HCT116 (cell line): Measurements from ENCODE around the gene ADIG. TPM values are rescaled to one million over a fixed set of nuclear protein-coding genes. Genes with fewer than 3 reads are reported as not detected.

Experiments used
- ATAC-seq: fragments of 200-7000 bp; cut with Tn5 transposase; 2 replicates; pipeline ENCODE4 v1.9.1; 2020; ENCODE audit warnings: mild to moderate bottlenecking, moderate library complexity
- BruUV-seq: library from RNA; stranded (reverse); fragments of 400-500 nt; replicated peaks from 2 replicates; lab custom pipeline; 2021; lab: Mats Ljungman, UMichigan
- CTCF ChIA-PET: fragments of 300-600 bp; sonication (Branson Sonifier 250); formaldehyde crosslinking; loops from one replicate; lab custom pipeline; 2021; ENCODE audit warnings: antibody characterized with exemption; lab: Charles Lee
- POLR2A ChIA-PET: fragments of 300-600, 350-600 bp; sonication (Branson Sonifier 250); formaldehyde crosslinking; loops from one replicate; lab custom pipeline; 2021; ENCODE audit warnings: antibody characterized with exemption; lab: Charles Lee
- RAD21 ChIA-PET, 2 experiments: fragments of 300-600 bp; sonication (Branson Sonifier 250); formaldehyde crosslinking; loops; one replicate each; lab custom pipeline; 2023; ENCODE audit warnings: low total read pairs in 2 of 2; ENCODE audit not compliant: uncharacterized antibody in 2 of 2, unreplicated experiment in 2 of 2, low non-redundant PET in 1 of 2; lab: Charles Lee
- DNase-seq: peaks from one replicate; pipeline ENCODE4 v3.0.0-alpha.2; 2010; ENCODE audit warnings: low read depth, low spot score
- H2AFZ ChIP-seq: fragments of 200-600 bp; shearing (Covaris generic), sonication (generic); 2 replicates; pipeline ENCODE4 v1.6.1; 2017; ENCODE audit warnings: low read depth, mixed run types, mixed read lengths, antibody characterized with exemption, low read length; ENCODE audit not compliant: poor library complexity, severe bottlenecking
- H3K27ac ChIP-seq: 2 replicates; pipeline ENCODE4 v1.5.1; 2012; ENCODE audit warnings: low read depth, low read length
- H3K27me3 ChIP-seq: fragments of 200-600 bp; sonication (generic); 2 replicates; pipeline ENCODE4 v1.6.1; 2016; ENCODE audit warnings: mixed run types, low read length, mixed read lengths; ENCODE audit not compliant: insufficient read depth
- H3K36me3 ChIP-seq, 2 experiments: fragments of 200-500 bp in 1 of 2; fragments of 200-600 bp in 1 of 2; sonication (Bioruptor generic) in 1 of 2; sonication (generic) in 1 of 2; 2 replicates each; pipeline versions ENCODE4 v1.5.1 to v1.6.1; 2014 to 2016; ENCODE audit warnings: low read length in 2 of 2, inconsistent platforms in 1 of 2, mixed read lengths in 1 of 2, mixed run types in 1 of 2; ENCODE audit not compliant: insufficient read depth in 2 of 2, control insufficient read depth in 1 of 2
- H3K4me1 ChIP-seq, 2 experiments: fragments of 200-600 bp in 1 of 2; sonication (generic) in 1 of 2; 2 replicates each; pipeline versions ENCODE4 v1.5.1 to v1.6.1; 2012 to 2017; ENCODE audit warnings: low read length in 2 of 2, inconsistent platforms in 1 of 2, mild to moderate bottlenecking in 1 of 2, mixed read lengths in 1 of 2, mixed run types in 1 of 2, moderate library complexity in 1 of 2; ENCODE audit not compliant: insufficient read depth in 2 of 2, control insufficient read depth in 1 of 2
- H3K4me2 ChIP-seq: fragments of 200-600 bp; sonication (generic); 2 replicates; pipeline ENCODE4 v1.6.1; 2017; ENCODE audit warnings: mixed run types, low read length, mixed read lengths
- H3K4me3 ChIP-seq, 2 experiments: fragments of 200-600 bp in 1 of 2; sonication (generic) in 1 of 2; replicated peaks in 1 of 2; 2 replicates each; pipeline ENCODE4 v1.5.1; 2011 to 2016; ENCODE audit warnings: low read length in 2 of 2, control low read depth in 1 of 2, low read depth in 1 of 2, mild to moderate bottlenecking in 1 of 2, mixed read lengths in 1 of 2, mixed run types in 1 of 2
- H3K79me2 ChIP-seq: fragments of 200-600 bp; sonication (generic); 2 replicates; pipeline ENCODE4 v1.6.1; 2017; ENCODE audit warnings: mild to moderate bottlenecking, mixed run types, low read length, moderate library complexity, mixed read lengths; ENCODE audit not compliant: insufficient read depth
- H3K9ac ChIP-seq: fragments of 200-600 bp; sonication (generic); 2 replicates; pipeline ENCODE4 v1.6.1; 2016; ENCODE audit warnings: low read length, mixed read lengths
- H3K9me2 ChIP-seq: fragments of 200-600 bp; sonication (generic), shearing (Covaris generic); 2 replicates; pipeline ENCODE4 v1.6.1; 2017; ENCODE audit warnings: mixed run types, mild to moderate bottlenecking, moderate library complexity; ENCODE audit not compliant: insufficient read depth
- H3K9me3 ChIP-seq, 2 experiments: fragments of 200-500 bp in 1 of 2; fragments of 200-600 bp in 1 of 2; sonication (Bioruptor generic) in 1 of 2; sonication (generic) in 1 of 2; 2 replicates each; pipeline ENCODE4 v1.6.1; 2014 to 2017; ENCODE audit warnings: low read length in 2 of 2, mixed read lengths in 2 of 2, inconsistent platforms in 1 of 2, low read depth in 1 of 2, mild to moderate bottlenecking in 1 of 2, mixed run types in 1 of 2, moderate library complexity in 1 of 2; ENCODE audit not compliant: control insufficient read depth in 1 of 2, insufficient read depth in 1 of 2
- H4K20me1 ChIP-seq: fragments of 200-600 bp; sonication (generic), shearing (Covaris generic); 2 replicates; pipeline ENCODE4 v1.6.1; 2017; ENCODE audit warnings: mixed run types, mild to moderate bottlenecking, moderate library complexity; ENCODE audit not compliant: insufficient read depth
- CBX3 ChIP-seq: IDR thresholded peaks from 2 replicates; pipeline ENCODE4 v1.6.1; 2012; ENCODE audit warnings: low read depth
- EGR1 ChIP-seq: IDR thresholded peaks from 2 replicates; pipeline ENCODE4 v1.6.1; 2012; ENCODE audit warnings: low read depth
- ELF1 ChIP-seq: IDR thresholded peaks from 2 replicates; pipeline ENCODE4 v1.6.1; 2012; ENCODE audit warnings: low read depth, borderline replicate concordance
- EZH2 ChIP-seq: fragments of 200-600 bp; sonication (generic); IDR thresholded peaks from 2 replicates; pipeline ENCODE4 v1.6.1; 2017; ENCODE audit warnings: antibody characterized with exemption, mixed run types
- EZH2phosphoT487 ChIP-seq: fragments of 200-600 bp; IDR thresholded peaks from 2 replicates; pipeline ENCODE4 v1.6.1; 2018; ENCODE audit warnings: antibody characterized with exemption, borderline replicate concordance
- FOSL1 ChIP-seq: IDR thresholded peaks from 2 replicates; pipeline ENCODE4 v1.6.1; 2012; ENCODE audit warnings: low read depth
- JUND ChIP-seq: IDR thresholded peaks from 2 replicates; pipeline ENCODE4 v1.6.1; 2012
- POLR2A ChIP-seq: IDR thresholded peaks from 2 replicates; pipeline ENCODE4 v1.7.0; 2011; ENCODE audit warnings: borderline replicate concordance; ENCODE audit not compliant: insufficient read depth, insufficient read length; ENCODE audit errors: extremely low read depth
- POLR2AphosphoS5 ChIP-seq: IDR thresholded peaks from 2 replicates; pipeline ENCODE4 v1.6.1; 2011; ENCODE audit warnings: mild to moderate bottlenecking, low read depth, low read length, moderate library complexity
- SP1 ChIP-seq: IDR thresholded peaks from 2 replicates; pipeline ENCODE4 v1.6.1; 2012; ENCODE audit warnings: low read depth
- SRF ChIP-seq: IDR thresholded peaks from 2 replicates; pipeline ENCODE4 v1.6.1; 2012; ENCODE audit warnings: low read depth
- TCF7L2 ChIP-seq: IDR thresholded peaks from 2 replicates; pipeline ENCODE4 v1.7.0; 2011; ENCODE audit warnings: borderline replicate concordance, inconsistent platforms; ENCODE audit not compliant: insufficient read depth, insufficient read length; ENCODE audit errors: extremely low read depth
- YY1 ChIP-seq: IDR thresholded peaks from 2 replicates; pipeline ENCODE4 v1.6.1; 2011; ENCODE audit warnings: low read length, low read depth, moderate library complexity, mild to moderate bottlenecking; ENCODE audit not compliant: insufficient replicate concordance; ENCODE audit errors: extremely low read depth
- ZFX ChIP-seq: fragments of 450-650 bp; IDR thresholded peaks from 2 replicates; pipeline ENCODE4 v1.6.1; 2017
- intact Hi-C: fragments of 100-400 bp; cut with micrococcal nuclease; formaldehyde crosslinking; loops from 2 replicates; pipeline ENCODE4 v1.10.0; 2022
- total RNA-seq: library from RNA; stranded (reverse); gene quantifications from one replicate; pipeline ENCODE4 v1.2.1, GENCODE V29; 2021; ENCODE audit not compliant: unreplicated experiment
- TF ChIP-seq, protein P1 (sequence below): IDR thresholded peaks from 2 replicates; pipeline ENCODE4 v1.6.1; 2012; ENCODE audit warnings: low read depth
- TF ChIP-seq, protein P2 (sequence below): IDR thresholded peaks from 2 replicates; pipeline ENCODE4 v1.6.1; 2012
- TF ChIP-seq, protein P3 (sequence below): IDR thresholded peaks from 2 replicates; pipeline ENCODE4 v1.6.1; 2011; ENCODE audit warnings: mild to moderate bottlenecking, low read length, moderate library complexity; ENCODE audit not compliant: insufficient replicate concordance; ENCODE audit errors: extremely low read depth

ADIG gene
- total RNA-seq, 1 experiment from 2014 or later, result not detected

DNA sequence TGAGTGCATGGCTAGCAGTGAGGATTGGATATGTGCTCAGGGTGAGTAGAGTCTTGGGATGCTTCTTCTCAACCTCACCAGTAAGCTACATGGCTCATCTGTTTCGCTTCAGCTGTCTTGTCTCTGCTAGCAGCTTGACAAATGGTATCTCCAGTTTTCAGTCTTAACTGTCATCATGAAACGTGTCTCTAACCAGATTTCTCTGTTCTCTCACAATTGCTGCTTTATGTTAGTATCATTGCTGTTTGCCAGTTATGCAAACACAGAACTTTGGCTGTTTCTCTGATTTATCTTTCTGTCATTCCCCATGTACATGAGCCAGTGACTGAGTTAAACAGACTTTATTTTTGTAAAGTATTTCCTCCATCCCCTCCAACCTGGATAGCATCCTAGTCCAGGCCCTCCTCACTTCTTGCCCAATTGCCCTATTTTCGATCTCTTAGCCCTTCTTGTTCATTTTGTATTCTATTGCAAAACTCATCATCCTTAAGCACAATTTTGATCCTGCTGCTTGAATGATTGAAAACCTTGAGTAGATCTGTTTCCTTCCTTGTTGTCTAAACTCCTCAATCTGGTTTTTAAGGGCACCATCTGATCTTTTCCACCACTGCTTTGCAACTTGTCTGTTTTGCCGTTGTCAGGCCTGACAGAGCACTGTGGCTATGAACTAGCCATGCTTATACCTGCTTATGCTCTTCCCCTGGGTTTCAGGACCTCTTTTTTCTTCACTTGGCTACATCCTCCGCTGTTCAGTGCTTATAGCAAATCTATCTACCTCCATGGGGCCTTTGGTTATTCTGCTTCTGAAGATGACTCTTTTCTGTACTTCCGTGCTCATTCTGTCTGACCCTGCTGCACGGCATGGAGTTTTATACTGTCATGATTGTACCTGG, 37.7 kb upstream of the ADIG start:
- ChIA-PET RAD21 (no interaction called here), POLR2A (no interaction called here), CTCF (no interaction called here)
- H3K9me2 ChIP-seq, result no peaks in the 10 kb centered on the region
- H3K4me1 ChIP-seq, result peaks cover 2 to 3% of the 10 kb centered on the region in 2 experiments; a peak in 1 of 4 replicates
- peaks cover 19 to 25% of the 10 kb centered on the region in 2 experiments; a peak in 3 of 4 replicates for H3K36me3 ChIP-seq
- intact Hi-C loops, result no loop called here
- no peak overlapping the region for H3K9ac ChIP-seq
- H3K4me3 ChIP-seq, result no peak overlapping the region
- no TSS peak for BruUV-seq
- H3K9me3 ChIP-seq, result no peaks in the 10 kb centered on the region
- no peak overlapping the region for H3K27ac ChIP-seq
- no peaks in the 10 kb centered on the region for H3K27me3 ChIP-seq
- no peak overlapping the region for H3K4me2 ChIP-seq
- H4K20me1 ChIP-seq, result no peaks in the 10 kb centered on the region
- H2AFZ ChIP-seq, result no peak overlapping the region
- no peaks in the 10 kb centered on the region for H3K79me2 ChIP-seq
- ATAC-seq, result no peak
- TF ChIP-seq, protein P1, sequence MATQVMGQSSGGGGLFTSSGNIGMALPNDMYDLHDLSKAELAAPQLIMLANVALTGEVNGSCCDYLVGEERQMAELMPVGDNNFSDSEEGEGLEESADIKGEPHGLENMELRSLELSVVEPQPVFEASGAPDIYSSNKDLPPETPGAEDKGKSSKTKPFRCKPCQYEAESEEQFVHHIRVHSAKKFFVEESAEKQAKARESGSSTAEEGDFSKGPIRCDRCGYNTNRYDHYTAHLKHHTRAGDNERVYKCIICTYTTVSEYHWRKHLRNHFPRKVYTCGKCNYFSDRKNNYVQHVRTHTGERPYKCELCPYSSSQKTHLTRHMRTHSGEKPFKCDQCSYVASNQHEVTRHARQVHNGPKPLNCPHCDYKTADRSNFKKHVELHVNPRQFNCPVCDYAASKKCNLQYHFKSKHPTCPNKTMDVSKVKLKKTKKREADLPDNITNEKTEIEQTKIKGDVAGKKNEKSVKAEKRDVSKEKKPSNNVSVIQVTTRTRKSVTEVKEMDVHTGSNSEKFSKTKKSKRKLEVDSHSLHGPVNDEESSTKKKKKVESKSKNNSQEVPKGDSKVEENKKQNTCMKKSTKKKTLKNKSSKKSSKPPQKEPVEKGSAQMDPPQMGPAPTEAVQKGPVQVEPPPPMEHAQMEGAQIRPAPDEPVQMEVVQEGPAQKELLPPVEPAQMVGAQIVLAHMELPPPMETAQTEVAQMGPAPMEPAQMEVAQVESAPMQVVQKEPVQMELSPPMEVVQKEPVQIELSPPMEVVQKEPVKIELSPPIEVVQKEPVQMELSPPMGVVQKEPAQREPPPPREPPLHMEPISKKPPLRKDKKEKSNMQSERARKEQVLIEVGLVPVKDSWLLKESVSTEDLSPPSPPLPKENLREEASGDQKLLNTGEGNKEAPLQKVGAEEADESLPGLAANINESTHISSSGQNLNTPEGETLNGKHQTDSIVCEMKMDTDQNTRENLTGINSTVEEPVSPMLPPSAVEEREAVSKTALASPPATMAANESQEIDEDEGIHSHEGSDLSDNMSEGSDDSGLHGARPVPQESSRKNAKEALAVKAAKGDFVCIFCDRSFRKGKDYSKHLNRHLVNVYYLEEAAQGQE, result no peak
- TF ChIP-seq TCF7L2, result no peak
- TF ChIP-seq, protein P2, sequence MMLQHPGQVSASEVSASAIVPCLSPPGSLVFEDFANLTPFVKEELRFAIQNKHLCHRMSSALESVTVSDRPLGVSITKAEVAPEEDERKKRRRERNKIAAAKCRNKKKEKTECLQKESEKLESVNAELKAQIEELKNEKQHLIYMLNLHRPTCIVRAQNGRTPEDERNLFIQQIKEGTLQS, result no peak
- TF ChIP-seq YY1, result no peak
- no peak for TF ChIP-seq POLR2A
- no peak for TF ChIP-seq SP1
- TF ChIP-seq EGR1, result no peak
- TF ChIP-seq ELF1, result no peak
- TF ChIP-seq EZH2, result no peak
- TF ChIP-seq, protein P3, sequence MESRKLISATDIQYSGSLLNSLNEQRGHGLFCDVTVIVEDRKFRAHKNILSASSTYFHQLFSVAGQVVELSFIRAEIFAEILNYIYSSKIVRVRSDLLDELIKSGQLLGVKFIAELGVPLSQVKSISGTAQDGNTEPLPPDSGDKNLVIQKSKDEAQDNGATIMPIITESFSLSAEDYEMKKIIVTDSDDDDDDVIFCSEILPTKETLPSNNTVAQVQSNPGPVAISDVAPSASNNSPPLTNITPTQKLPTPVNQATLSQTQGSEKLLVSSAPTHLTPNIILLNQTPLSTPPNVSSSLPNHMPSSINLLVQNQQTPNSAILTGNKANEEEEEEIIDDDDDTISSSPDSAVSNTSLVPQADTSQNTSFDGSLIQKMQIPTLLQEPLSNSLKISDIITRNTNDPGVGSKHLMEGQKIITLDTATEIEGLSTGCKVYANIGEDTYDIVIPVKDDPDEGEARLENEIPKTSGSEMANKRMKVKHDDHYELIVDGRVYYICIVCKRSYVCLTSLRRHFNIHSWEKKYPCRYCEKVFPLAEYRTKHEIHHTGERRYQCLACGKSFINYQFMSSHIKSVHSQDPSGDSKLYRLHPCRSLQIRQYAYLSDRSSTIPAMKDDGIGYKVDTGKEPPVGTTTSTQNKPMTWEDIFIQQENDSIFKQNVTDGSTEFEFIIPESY, result no peak
- no peak for TF ChIP-seq JUND
- TF ChIP-seq ZFX, result no peak
- no peak for TF ChIP-seq EZH2phosphoT487
- TF ChIP-seq CBX3, result no peak
- TF ChIP-seq POLR2AphosphoS5, result no peak
- no peak for TF ChIP-seq SRF
- no peak for TF ChIP-seq FOSL1
- TF ChIP-seq, all 23 proteins: peak for 0
- DNase-seq, result no peak
